Naive thymus-derived CD8-positive, alpha-beta T cell (primary cell): ENCODE measurements around the gene HAGH. TPM values are rescaled to one million over a fixed set of nuclear protein-coding genes. Genes with fewer than 3 reads are reported as not detected.

Source experiments
- ATAC-seq, 2 donors: fragments of 150-1000 bp; cut with Tn5 transposase in 1 of 2; sonication (Bioruptor Pico), chemical (Tn5 transposase) in 1 of 2; 1 replicate in 1 of 2; 2 replicates in 1 of 2; pipeline ENCODE4 v1.10.0; 2021; ENCODE audit warnings: mild to moderate bottlenecking in 2 of 2, moderate library complexity in 2 of 2
- POLR2A ChIA-PET: fragments of 350-600 bp; sonication (Branson Sonifier 250); formaldehyde crosslinking; loops from one replicate; lab custom pipeline; 2021; ENCODE audit warnings: antibody characterized with exemption; lab: Charles Lee
- DNase-seq, 10 donors: peaks; one replicate each; pipeline versions ENCODE4 v3.0.0 to v3.0.0-alpha.2; 2020 to 2022
- H3K27ac Mint-ChIP-seq, 10 donors: one replicate each; pipeline ENCODE4 v1.8.0; 2020 to 2022; ENCODE audit warnings: mild to moderate bottlenecking in 10 of 10, mixed read lengths in 10 of 10, moderate library complexity in 4 of 10, inconsistent platforms in 1 of 10
- H3K27me3 Mint-ChIP-seq, 5 donors: one replicate each; pipeline ENCODE4 v1.8.0; 2021 to 2022; ENCODE audit warnings: mixed read lengths in 5 of 5
- H3K36me3 Mint-ChIP-seq, 3 donors: one replicate each; pipeline ENCODE4 v1.8.0; 2020 to 2022; ENCODE audit warnings: mixed read lengths in 3 of 3, mild to moderate bottlenecking in 2 of 3, inconsistent platforms in 1 of 3
- H3K4me1 Mint-ChIP-seq, 4 donors: one replicate each; pipeline ENCODE4 v1.8.0; 2021 to 2022; ENCODE audit warnings: mixed read lengths in 4 of 4
- H3K4me3 Mint-ChIP-seq, 10 donors: one replicate each; pipeline ENCODE4 v1.8.0; 2020 to 2022; ENCODE audit warnings: mild to moderate bottlenecking in 10 of 10, mixed read lengths in 10 of 10, moderate library complexity in 6 of 10, inconsistent platforms in 1 of 10
- H3K9me3 Mint-ChIP-seq, 9 donors: one replicate each; pipeline ENCODE4 v1.8.0; 2020 to 2022; ENCODE audit warnings: mixed read lengths in 9 of 9, mild to moderate bottlenecking in 3 of 9, inconsistent platforms in 1 of 9, moderate library complexity in 1 of 9
- polyA plus RNA-seq, 3 donors: library from polyadenylated mRNA; unstranded; fragments of 300-500 nt; fragmentation: Illumina TruSeq; gene quantifications; one replicate each; pipeline ENCODE4 v1.2.3, GENCODE V29; 2021
- total RNA-seq, 8 experiments: library from RNA in 2 of 8; stranded (reverse) in 2 of 8; gene quantifications; one replicate each; pipeline ENCODE4 v1.2.3 and lab custom pipeline; 2021 to 2026

Gene HAGH
- total and polyA plus RNA-seq, 5 experiments from 2014 or later: 38.7 to 67.8 (median 60.0) TPM

DNA sequence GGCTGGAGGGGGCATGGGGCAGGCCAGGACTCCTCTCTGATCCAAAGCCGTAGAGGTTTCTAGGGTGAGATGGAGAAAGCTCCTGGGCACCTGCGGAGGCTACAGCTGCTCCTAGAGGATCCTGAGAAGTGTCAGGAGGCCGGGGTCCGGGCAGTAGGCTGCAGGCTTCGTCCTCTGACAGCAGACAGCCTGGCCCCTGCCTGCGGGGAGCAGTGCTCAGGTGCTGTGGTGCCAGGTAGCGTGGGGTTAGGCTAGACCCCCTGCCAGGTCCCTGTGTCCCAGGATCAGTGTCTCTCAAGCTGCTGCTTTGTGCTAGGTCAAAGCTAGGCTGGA, 52.2 kb downstream of the HAGH start:
- peaks cover 0 to 3% (median 0%) of the 10 kb centered on the region in 3 donors for H3K36me3 Mint-ChIP-seq
- POLR2A ChIA-PET: interaction anchor here (1.0 to 7.3 kb wide), 4 partner anchors 9 to 163 kb away, joined by 3 to 118 read pairs (median 4); partner anchors contain the start of genes FAHD1, HAGH, IFT140 and NUBP2
- no peak overlapping the region for H3K27ac Mint-ChIP-seq

DNA sequence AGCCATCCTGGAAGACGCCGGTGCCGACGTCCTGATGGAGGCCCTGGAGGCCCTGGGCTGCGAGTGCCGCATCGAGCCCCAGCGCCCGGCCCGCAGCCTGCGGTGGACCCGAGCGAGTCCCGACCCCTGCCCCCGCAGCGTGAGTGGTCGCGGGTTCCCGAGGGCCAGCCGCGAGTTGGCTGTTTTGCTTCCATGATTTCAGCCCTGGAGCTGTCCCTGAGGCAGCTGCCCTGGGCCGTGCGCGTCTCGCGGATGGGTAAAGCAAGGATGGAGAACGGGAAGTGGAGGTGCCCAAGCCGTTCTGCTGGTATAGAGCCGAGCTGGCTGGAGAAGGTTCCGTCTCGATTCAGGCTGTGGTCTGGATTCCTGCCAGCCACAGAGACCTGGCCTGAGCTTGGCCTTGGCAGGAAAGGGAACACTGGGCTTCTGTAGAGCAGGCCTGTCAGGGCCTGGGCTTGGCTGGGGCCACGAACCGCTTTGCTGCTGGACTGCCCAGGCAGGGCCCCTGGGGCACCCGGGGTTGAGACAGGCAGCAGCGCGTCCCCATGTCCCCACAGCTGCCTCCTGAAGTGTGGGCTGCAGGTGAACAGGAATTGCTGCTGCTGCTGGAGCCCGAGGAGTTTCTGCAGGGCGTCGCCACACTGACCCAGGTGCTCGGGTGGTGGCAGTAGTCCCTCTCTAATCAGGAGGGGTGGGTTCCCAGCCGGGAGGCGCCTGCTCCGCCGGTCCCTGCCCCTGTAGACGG, 52.8 kb downstream of the HAGH start:
- DNase-seq (peak in 1 of 10 donors; percentile 20), ATAC-seq (peak in 1 of 2 donors; percentile 6)
- peaks cover 0 to 3% (median 0%) of the 10 kb centered on the region in 3 donors for H3K36me3 Mint-ChIP-seq
- H3K27ac Mint-ChIP-seq: peak overlapping the region in 9 of 10 donors; percentile 11 to 86 (median 79)
- POLR2A ChIA-PET: interaction anchor here (0.6 to 7.3 kb wide), 6 partner anchors 10 to 1264 kb away, joined by 3 to 118 read pairs (median 3); partner anchors contain the start of genes IFT140, MAPK8IP3, NUBP2 and SPSB3
- no peaks in the 10 kb centered on the region for H3K27me3 Mint-ChIP-seq
- H3K4me3 Mint-ChIP-seq: peak overlapping the region; percentile 64 to 99 (median 90)
- peaks cover 10 to 26% (median 19%) of the 10 kb centered on the region in 4 donors for H3K4me1 Mint-ChIP-seq
- H3K9me3 Mint-ChIP-seq: no peaks in the 10 kb centered on the region

More for the DNA sequence above, 52.2 kb downstream of the HAGH start:
- Mint-ChIP-seq H3K9me3 (no peaks in the 10 kb centered on the region), H3K4me1 (peaks cover 10 to 27% (median 19%) of the 10 kb centered on the region in 4 donors), H3K4me3 (peak overlapping the region in 7 of 10 donors; percentile 27 to 71 (median 58)), H3K27me3 (no peaks in the 10 kb centered on the region)
- no peak for DNase-seq
- ATAC-seq: no peak

DNA sequence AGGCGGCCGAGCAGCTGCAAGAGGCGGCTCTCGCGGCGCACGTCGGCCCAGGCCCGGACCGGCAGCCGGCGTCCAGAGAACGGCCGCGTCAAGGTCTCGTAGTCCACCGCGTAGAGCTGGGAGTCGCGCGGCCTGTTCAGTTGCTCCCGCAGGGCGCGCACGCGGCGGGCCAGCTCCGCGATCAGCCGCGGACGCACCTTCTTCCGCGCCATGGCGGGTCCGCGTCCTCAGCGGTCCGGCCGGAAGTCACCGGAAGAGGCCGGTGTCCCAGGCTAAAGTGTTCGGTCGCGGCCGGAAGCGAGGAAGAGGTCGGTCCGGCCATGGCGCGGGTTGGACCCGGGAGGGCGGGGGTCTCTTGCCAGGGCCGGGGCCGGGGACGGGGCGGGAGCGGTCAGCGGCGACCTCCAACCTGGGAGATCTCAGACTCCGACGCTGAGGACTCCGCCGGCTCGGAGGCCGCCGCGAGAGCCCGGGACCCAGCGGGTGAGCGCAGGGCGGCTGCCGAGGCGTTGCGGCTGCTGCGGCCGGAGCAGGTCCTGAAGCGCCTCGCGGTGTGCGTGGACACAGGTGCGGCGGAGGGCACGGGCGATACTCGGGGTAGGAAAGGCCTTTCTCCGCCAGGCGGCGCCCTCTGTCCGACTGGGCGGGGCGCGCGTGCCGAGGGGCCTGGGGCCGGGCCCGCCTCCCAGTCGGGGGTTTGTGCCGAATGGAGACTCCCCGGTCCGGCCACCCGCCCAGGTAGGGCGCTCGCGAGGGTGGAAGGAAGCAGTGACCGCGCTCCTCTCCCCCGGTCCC, 53.5 kb downstream of the HAGH start, which contains the start of gene MRPS34:
TSS of gene MRPS34 (minus strand) at position 227 of the 795 bp plus-strand sequence. CDS start at position 212, 15 bp downstream.
- ATAC-seq (peak; percentile 54 to 62), DNase-seq (peak; percentile 55 to 87 (median 74))
- Mint-ChIP-seq H3K4me1 (peaks cover 10 to 26% (median 19%) of the 10 kb centered on the region in 4 donors), H3K9me3 (no peaks in the 10 kb centered on the region), H3K27ac (peak within 1 kb of the TSS; percentile 88 to 97 (median 95)), H3K4me3 (peak within 1 kb of the TSS; percentile 90 to 99 (median 96)), H3K27me3 (no peaks in the 10 kb centered on the region), H3K36me3 (peaks cover 0 to 5% (median 0%) of the 10 kb centered on the region in 3 donors)
- POLR2A ChIA-PET: interaction anchor here (0.6 to 7.3 kb wide), 13 partner anchors 9 to 1188 kb away, joined by 3 to 118 read pairs (median 5); partner anchors contain the start of genes FAHD1, HAGH, IFT140 and MAPK8IP3

DNA sequence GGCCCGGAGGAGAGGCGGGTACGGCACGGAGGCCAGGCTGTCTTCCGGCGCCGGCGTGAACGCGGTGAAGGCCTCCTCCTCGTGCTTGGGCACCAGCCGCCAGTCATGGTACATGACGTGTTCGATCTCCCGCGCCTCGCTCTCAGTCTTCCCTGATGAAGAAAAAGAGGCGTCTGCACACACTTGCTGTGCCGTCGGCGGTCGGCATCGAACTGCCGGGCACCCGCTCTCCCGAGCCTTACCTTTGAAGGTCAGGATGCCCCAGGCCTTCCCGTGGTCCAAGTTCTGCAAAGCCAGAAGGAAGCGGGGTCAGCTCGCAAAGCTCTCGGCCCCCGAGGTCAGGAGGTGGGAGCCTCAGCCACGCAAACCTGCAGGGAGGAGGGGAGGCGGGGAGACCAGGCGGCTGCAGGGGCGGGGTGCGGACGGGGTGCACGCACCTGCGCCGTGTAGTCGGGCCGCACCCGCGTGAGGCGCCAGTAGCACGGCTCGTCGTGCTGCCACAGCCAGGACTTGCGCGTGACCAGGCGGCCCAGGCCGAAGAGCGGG, 54.2 kb downstream of the HAGH start, which contains the start of gene EME2:
TSS of gene EME2 (plus strand) at position 449 of the 546 bp plus-strand sequence. CDS start 418 bp downstream, outside the sequence.
- Mint-ChIP-seq H3K4me1 (peaks cover 10 to 27% (median 19%) of the 10 kb centered on the region in 4 donors), H3K27me3 (no peaks in the 10 kb centered on the region), H3K27ac (peak within 1 kb of the TSS; percentile 88 to 97 (median 95)), H3K9me3 (no peaks in the 10 kb centered on the region), H3K36me3 (peaks cover 0 to 8% (median 0%) of the 10 kb centered on the region in 3 donors), H3K4me3 (peak within 1 kb of the TSS; percentile 90 to 99 (median 96))
- DNase-seq (peak in 8 of 10 donors; percentile 18 to 56 (median 44)), ATAC-seq (peak; percentile 16 to 43)
- POLR2A ChIA-PET: interaction anchor here (0.6 to 7.3 kb wide), 15 partner anchors 9 to 1290 kb away, joined by 3 to 118 read pairs (median 4); partner anchors contain the start of genes FAHD1, HAGH, IFT140 and JPT2

DNA sequence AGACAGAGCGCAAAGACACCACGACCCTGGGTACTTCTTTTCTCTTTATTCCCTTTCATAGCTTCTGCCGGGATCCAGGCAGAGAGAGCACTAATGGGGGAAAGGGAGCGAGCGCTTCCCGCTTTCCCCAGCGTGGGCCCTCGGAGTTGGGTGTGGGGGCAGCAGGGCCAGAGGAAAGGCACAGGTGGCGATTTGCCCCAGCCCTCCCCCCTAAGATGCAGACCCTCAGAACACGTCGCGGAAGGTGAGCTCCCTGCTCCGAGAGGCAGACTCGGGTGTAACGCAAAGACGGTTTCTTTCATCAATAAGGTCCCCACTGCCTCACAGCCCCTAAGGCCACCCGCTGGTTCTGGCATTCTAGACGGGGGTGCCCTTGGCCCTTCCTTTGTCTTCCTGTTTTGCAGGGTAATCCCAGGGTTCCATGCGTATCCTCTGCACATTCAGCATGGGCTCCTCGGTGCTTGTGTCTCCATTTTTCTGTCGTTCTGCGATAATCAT, 54.7 kb downstream of the HAGH start:
- no peak for ATAC-seq
- Mint-ChIP-seq H3K4me1 (peaks cover 10 to 27% (median 19%) of the 10 kb centered on the region in 4 donors), H3K4me3 (peak overlapping the region; percentile 90 to 99 (median 96)), H3K36me3 (peaks cover 0 to 10% (median 0%) of the 10 kb centered on the region in 3 donors), H3K27ac (peak overlapping the region; percentile 88 to 97 (median 95)), H3K27me3 (no peaks in the 10 kb centered on the region), H3K9me3 (no peaks in the 10 kb centered on the region)
- DNase-seq: peak in 1 of 10 donors; percentile 29
- POLR2A ChIA-PET: interaction anchor here (0.6 to 7.3 kb wide), 12 partner anchors 9 to 1291 kb away, joined by 3 to 118 read pairs (median 5); partner anchors contain the start of genes FAHD1, HAGH, IFT140 and JPT2

DNA sequence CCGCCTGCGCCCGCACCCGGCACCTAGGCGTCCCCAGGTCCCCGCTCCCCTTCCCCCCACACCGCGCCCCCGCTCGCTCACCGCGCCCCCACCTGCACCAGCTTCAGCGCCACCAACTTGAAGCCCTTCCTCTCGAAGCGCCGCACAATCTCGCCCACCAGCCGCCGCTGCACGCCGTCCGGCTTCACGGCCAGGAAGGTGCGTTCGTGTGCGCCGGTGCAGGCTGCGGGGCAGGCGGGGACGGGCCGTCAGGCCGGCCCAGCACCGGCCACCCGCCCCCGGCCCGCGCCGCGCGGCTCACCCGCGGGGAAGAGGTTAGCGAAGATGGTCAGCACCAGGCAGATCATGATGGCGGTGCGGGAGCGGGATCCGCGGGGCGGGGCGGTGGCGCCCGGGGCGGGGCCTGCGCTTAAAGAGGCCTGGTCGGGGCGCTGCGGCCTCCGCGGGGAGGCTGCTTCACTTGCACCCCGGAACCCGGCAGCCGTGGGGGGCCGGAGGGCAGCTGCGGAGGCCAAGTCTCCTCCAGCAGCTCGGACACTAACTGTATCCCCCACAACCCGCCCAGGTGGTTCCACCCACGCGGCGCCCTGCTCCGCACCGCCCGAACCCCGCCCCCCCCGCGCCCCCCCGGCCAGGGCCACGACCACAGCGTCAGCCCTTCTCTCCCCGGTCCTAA, 55.3 kb downstream of the HAGH start, which contains the start of gene NME3:
TSS of gene NME3 (minus strand) at position 356 of the 676 bp plus-strand sequence. CDS start at position 347, 9 bp downstream.
- H3K4me3 Mint-ChIP-seq: peak within 1 kb of the TSS; percentile 90 to 99 (median 96)
- H3K9me3 Mint-ChIP-seq: no peaks in the 10 kb centered on the region
- ATAC-seq: peak; percentile 51 to 59
- peaks cover 0 to 10% (median 0%) of the 10 kb centered on the region in 3 donors for H3K36me3 Mint-ChIP-seq
- DNase-seq: peak; percentile 41 to 81 (median 70)
- peaks cover 10 to 27% (median 18%) of the 10 kb centered on the region in 4 donors for H3K4me1 Mint-ChIP-seq
- POLR2A ChIA-PET: interaction anchor here (0.6 to 7.3 kb wide), 12 partner anchors 8 to 1291 kb away, joined by 3 to 118 read pairs (median 6); partner anchors contain the start of genes FAHD1, HAGH, IFT140 and JPT2
- no peaks in the 10 kb centered on the region for H3K27me3 Mint-ChIP-seq
- peak within 1 kb of the TSS; percentile 88 to 97 (median 95) for H3K27ac Mint-ChIP-seq

DNA sequence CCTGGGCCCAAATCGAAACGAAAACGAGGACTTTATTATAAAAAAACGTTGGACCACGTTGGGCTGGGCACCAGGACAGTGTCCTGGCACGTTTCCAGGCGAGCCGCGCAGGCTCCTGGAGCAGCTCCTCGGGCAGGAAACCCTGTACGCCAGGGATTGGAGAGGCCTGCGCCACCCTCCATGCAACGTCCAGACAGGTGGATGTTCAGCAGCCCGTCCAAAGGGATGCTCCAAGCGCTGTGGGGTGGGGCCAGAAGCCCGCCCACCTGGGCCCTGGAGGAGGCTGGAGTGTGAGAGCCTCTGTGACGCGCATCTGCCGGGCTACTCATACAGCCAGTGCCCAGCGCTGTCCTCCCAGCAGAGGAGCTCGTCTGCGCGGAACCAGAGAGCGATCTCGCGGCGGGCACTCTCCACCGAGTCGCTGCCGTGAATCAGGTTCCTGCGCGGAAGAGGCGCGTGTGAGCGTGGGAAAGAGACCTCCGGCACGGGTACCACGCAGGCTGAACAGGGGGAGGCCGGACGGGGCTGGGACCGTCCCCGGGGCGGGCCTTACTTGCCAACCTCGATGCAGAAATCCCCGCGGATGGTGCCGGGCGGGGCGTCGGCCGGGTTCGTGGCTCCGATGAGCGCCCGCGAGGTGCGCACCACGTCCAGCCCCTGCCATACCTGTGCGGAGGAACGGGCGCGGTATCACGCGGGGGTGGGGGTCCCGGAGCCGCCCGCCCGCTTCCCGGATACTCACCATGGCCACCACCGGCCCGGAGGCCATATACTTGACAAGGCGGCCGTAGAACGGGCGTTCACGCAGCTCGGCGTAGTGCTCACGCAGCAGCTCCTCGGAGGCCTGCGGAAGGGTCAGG, 56.1 kb downstream of the HAGH start:
- Mint-ChIP-seq H3K4me3 (peak overlapping the region; percentile 58 to 95 (median 78)), H3K9me3 (no peaks in the 10 kb centered on the region), H3K4me1 (peaks cover 10 to 27% (median 18%) of the 10 kb centered on the region in 4 donors), H3K27ac (peak overlapping the region; percentile 24 to 90 (median 53)), H3K36me3 (peaks cover 0 to 10% (median 0%) of the 10 kb centered on the region in 3 donors), H3K27me3 (no peaks in the 10 kb centered on the region)
- POLR2A ChIA-PET: interaction anchor here (0.6 to 7.3 kb wide), 7 partner anchors 9 to 173 kb away, joined by 3 to 118 read pairs (median 8); partner anchors contain the start of genes FAHD1, HAGH, JPT2 and MAPK8IP3
- ATAC-seq: peak; percentile 7 to 19
- DNase-seq: peak in 8 of 10 donors; percentile 15 to 51 (median 40)

DNA sequence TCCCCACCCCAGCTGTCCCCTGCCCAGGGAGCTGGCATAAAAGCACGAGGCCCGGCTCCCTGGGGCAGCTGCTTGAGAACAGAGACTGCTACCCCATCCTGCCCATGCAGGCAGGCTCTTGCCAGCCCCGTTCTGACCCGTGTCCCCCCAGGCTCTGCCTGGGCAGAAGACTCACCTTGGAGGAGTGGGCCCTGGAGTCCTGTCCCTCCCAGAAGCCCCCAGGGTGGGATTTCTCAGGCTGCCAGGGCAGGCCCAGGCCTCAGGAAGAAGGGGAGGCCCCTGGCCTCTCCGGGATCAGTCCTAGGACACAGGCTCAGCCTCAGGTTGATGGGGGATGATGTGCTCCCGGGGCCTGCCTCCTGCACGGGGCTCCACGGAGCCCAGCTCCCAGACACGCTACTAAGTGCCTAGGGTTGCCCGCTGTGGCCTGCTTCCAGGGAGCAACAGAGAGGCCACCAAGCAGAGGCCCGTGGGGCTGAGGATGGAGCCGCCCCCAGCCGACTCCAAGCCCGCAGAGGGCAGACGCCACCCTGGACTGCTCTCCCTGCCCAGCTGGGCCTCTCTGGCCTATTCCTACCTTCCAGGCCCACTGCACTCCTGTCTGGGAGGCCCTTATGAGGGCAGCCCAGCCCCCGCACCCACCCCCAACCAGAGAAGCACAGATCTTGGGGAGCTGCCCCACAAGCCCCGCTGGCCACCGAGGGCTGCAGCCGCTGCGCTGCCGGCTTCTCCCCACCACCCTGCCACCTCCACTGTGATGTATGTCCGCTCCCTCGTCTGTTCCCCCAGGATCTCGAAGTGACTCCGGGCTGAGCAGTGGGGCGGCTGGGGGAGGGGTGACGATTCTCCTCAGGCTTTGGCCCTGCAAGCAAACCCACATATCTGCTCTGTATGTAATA, 57.0 kb downstream of the HAGH start:
- peaks cover 10 to 23% (median 18%) of the 10 kb centered on the region in 4 donors for H3K4me1 Mint-ChIP-seq
- H3K27me3 Mint-ChIP-seq: no peaks in the 10 kb centered on the region
- POLR2A ChIA-PET: interaction anchor here (0.6 to 7.3 kb wide), 6 partner anchors 10 to 348 kb away, joined by 3 to 118 read pairs (median 6); partner anchors contain the start of genes MAPK8IP3, NUBP2 and SPSB3
- H3K27ac Mint-ChIP-seq: peak overlapping the region; percentile 24 to 90 (median 52)
- ATAC-seq: no peak
- no peak for DNase-seq
- H3K9me3 Mint-ChIP-seq: no peaks in the 10 kb centered on the region
- peak overlapping the region; percentile 43 to 95 (median 73) for H3K4me3 Mint-ChIP-seq
- peaks cover 0 to 10% (median 0%) of the 10 kb centered on the region in 3 donors for H3K36me3 Mint-ChIP-seq

DNA sequence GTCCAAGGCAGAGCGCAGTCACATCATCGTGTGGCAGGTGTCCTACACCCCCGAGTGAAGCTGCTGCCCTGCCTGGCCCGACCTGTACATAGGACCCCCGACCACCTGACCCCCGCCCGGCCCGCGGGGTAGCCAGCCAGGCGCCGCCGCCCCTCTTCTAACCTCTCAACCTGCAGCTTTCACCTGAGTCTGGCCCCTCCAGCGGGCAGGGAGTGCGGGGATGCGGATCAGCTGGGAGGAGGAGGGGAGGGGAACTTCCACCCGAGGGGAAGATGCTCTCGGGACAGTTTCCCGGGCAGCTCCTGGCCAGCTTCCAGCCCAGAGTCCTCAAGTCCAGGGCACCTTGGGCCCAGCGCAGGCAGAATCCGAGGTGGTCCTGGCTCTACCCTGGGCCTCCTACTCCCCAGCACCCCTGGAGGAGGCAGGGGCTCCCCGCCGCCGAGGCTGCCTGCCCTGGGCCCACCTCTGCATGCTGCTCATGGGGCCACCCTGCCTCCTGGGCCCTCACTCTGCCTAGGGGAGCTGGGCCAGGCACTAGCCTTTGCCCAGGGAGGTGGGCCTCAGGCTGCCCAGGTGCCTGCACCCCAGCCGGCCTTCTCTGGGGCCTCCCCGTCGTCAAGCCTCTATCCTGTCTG, 57.7 kb downstream of the HAGH start:
- Mint-ChIP-seq H3K4me3 (peak overlapping the region in 4 of 10 donors; percentile 10 to 45 (median 23)), H3K27me3 (no peaks in the 10 kb centered on the region), H3K9me3 (no peaks in the 10 kb centered on the region), H3K4me1 (peaks cover 10 to 20% (median 14%) of the 10 kb centered on the region in 4 donors), H3K36me3 (peaks cover 0 to 10% (median 0%) of the 10 kb centered on the region in 3 donors), H3K27ac (peak overlapping the region in 3 of 10 donors; percentile 24 to 38 (median 34))
- POLR2A ChIA-PET: interaction anchor here (0.7 to 7.3 kb wide), 4 partner anchors 15 to 347 kb away, joined by 3 to 118 read pairs (median 18); partner anchors contain the start of genes MAPK8IP3, NUBP2 and SPSB3
- no peak for ATAC-seq
- no peak for DNase-seq
